PC-3 (cell line): ENCODE data around the gene RAB32. TPM values are rescaled to one million over a fixed set of nuclear protein-coding genes. Genes with fewer than 3 reads are reported as not detected.
A peak's percentile ranks its signal among the peaks of the same experiment; 100 is the strongest.

Source experiments
- ATAC-seq: fragments of 200-7000 bp; cut with Tn5 transposase; 2 replicates; pipeline ENCODE4 v1.9.1; 2020; ENCODE audit warnings: mild to moderate bottlenecking, moderate library complexity
- BruUV-seq: library from RNA; stranded (reverse); fragments of 400-500 nt; replicated peaks from 2 replicates; lab custom pipeline; 2021; lab: Mats Ljungman, UMichigan
- CTCF ChIA-PET: fragments of 300-600 bp; sonication (Branson Sonifier 250); formaldehyde crosslinking; loops from one replicate; lab custom pipeline; 2022; ENCODE audit warnings: antibody characterized with exemption; lab: Charles Lee
- POLR2A ChIA-PET: fragments of 300-600 bp; sonication (Branson Sonifier 250); formaldehyde crosslinking; loops from one replicate; lab custom pipeline; 2022; ENCODE audit warnings: antibody characterized with exemption; ENCODE audit not compliant: unreplicated experiment; lab: Charles Lee
- DNase-seq: peaks from one replicate; pipeline ENCODE4 v3.0.0-alpha.2; 2015
- H2AFZ ChIP-seq: fragments of 300-600 bp; sonication (generic); 2 replicates; pipeline ENCODE4 v1.6.0; 2016; ENCODE audit warnings: antibody characterized with exemption, low read length
- H3F3A ChIP-seq: fragments of 300-600 bp; sonication (generic); one replicate; pipeline ENCODE4 v1.6.0; 2017; ENCODE audit warnings: antibody characterized with exemption, low read length, control low read depth, mild to moderate bottlenecking; ENCODE audit not compliant: unreplicated experiment
- H3K27ac ChIP-seq: fragments of 300-600 bp; sonication (generic); 2 replicates; pipeline ENCODE4 v1.5.1; 2016; ENCODE audit warnings: mild to moderate bottlenecking, low read length
- H3K27me3 ChIP-seq: fragments of 300-600 bp; sonication (generic); 2 replicates; pipeline ENCODE4 v1.6.1; 2016; ENCODE audit warnings: low read length, mixed read lengths
- H3K36me3 ChIP-seq: fragments of 300-600 bp; sonication (generic); 2 replicates; pipeline ENCODE4 v1.6.1; 2016; ENCODE audit warnings: low read depth, mixed run types, low read length, mixed read lengths
- H3K4me1 ChIP-seq: fragments of 300-600 bp; sonication (generic); 2 replicates; pipeline ENCODE4 v1.5.1; 2016; ENCODE audit warnings: low read length; ENCODE audit not compliant: insufficient read depth
- H3K4me2 ChIP-seq: fragments of 300-600 bp; sonication (generic); 2 replicates; pipeline ENCODE4 v1.6.0; 2016; ENCODE audit warnings: low read length
- H3K4me3 ChIP-seq: fragments of 300-600 bp; sonication (generic); 2 replicates; pipeline ENCODE4 v1.5.1; 2016; ENCODE audit warnings: mild to moderate bottlenecking, low read length, mixed read lengths
- H3K79me2 ChIP-seq: fragments of 300-600 bp; sonication (generic); 2 replicates; pipeline ENCODE4 v1.6.1; 2017; ENCODE audit warnings: low read length, mixed read lengths
- H3K9ac ChIP-seq: fragments of 300-600 bp; sonication (generic); 2 replicates; pipeline ENCODE4 v1.6.0; 2016; ENCODE audit warnings: mild to moderate bottlenecking, low read length
- H3K9me2 ChIP-seq: fragments of 300-600 bp; sonication (generic); replicated peaks from 2 replicates; pipeline ENCODE4 v1.6.1; 2016; ENCODE audit warnings: mixed run types, low read length, mixed read lengths
- H3K9me3 ChIP-seq: fragments of 300-600 bp; sonication (generic); 2 replicates; pipeline ENCODE4 v1.6.1; 2016; ENCODE audit warnings: low read length, mixed read lengths
- H4K20me1 ChIP-seq: fragments of 300-600 bp; sonication (generic); 2 replicates; pipeline ENCODE4 v1.6.1; 2016; ENCODE audit warnings: low read length, mixed read lengths
- CTCF ChIP-seq: fragments of 300-600 bp; sonication (generic); conservative IDR thresholded peaks from 2 replicates; pipeline ENCODE4 v1.5.1; 2017; ENCODE audit warnings: antibody characterized with exemption, low read depth, mild to moderate bottlenecking, low read length
- EZH2 ChIP-seq: fragments of 300-600 bp; sonication (generic); IDR thresholded peaks from one replicate; pipeline ENCODE4 v1.6.1; 2017; ENCODE audit warnings: antibody characterized with exemption, mild to moderate bottlenecking, low read length; ENCODE audit not compliant: unreplicated experiment
- EZH2phosphoT487 ChIP-seq: fragments of 300-600 bp; sonication (generic); IDR thresholded peaks from 2 replicates; pipeline ENCODE4 v1.6.1; 2018; ENCODE audit warnings: mild to moderate bottlenecking, antibody characterized with exemption, low read length, borderline replicate concordance
- intact Hi-C: fragments of 100-400 bp; cut with micrococcal nuclease; formaldehyde crosslinking; loops from 2 replicates; pipeline ENCODE4 v1.9.0; 2023
- total RNA-seq: library from RNA; depleted of rRNA; stranded (reverse); fragments of >200 nt; gene quantifications from 2 replicates; pipeline ENCODE4 v1.2.3, GENCODE V29; 2014

The RAB32 gene
- total RNA-seq, 1 experiment from 2014 or later, result 25.1 TPM

GRCh38 chr6:146503096-146503495 is 40.5 kb upstream of the RAB32 start:
- TF ChIP-seq CTCF, result no peak
- no peak for TF ChIP-seq EZH2phosphoT487
- no peak for TF ChIP-seq EZH2
- ChIA-PET CTCF (no interaction called here), POLR2A (no interaction called here)
- Histone ChIP-seq H2AFZ (no peak overlapping the region), H3K36me3 (no peaks in the 10 kb centered on the region), H3K27me3 (peaks cover 29% of the 10 kb centered on the region), H3K4me3 (no peak overlapping the region), H3K27ac (no peak overlapping the region), H3K4me2 (no peak overlapping the region), H3K79me2 (no peaks in the 10 kb centered on the region), H3K9me3 (no peaks in the 10 kb centered on the region), H4K20me1 (no peaks in the 10 kb centered on the region), H3K9me2 (no peaks in the 10 kb centered on the region), H3F3A (no peaks in the 10 kb centered on the region), H3K4me1 (no peaks in the 10 kb centered on the region), H3K9ac (no peak overlapping the region)
- intact Hi-C loops, result no loop called here
- BruUV-seq, result no TSS peak
- no peak for DNase-seq
- no peak for ATAC-seq

GRCh38 chr6:146515212-146515611 is 28.4 kb upstream of the RAB32 start:
- CTCF ChIA-PET, result no interaction called here

GRCh38 chr6:146526192-146526591 is 17.4 kb upstream of the RAB32 start:
- no peaks in the 10 kb centered on the region for H3K9me3 ChIP-seq
- TF ChIP-seq EZH2phosphoT487, result no peak
- peak; percentile 46 for TF ChIP-seq CTCF
- no peaks in the 10 kb centered on the region for H4K20me1 ChIP-seq
- ChIA-PET CTCF (no interaction called here), POLR2A (no interaction called here)
- H2AFZ ChIP-seq, result no peak overlapping the region
- no peaks in the 10 kb centered on the region for H3K27me3 ChIP-seq
- DNase-seq (no peak), ATAC-seq (no peak)
- no peak overlapping the region for H3K4me2 ChIP-seq
- no peak overlapping the region for H3K9ac ChIP-seq
- no peaks in the 10 kb centered on the region for H3F3A ChIP-seq
- H3K27ac ChIP-seq, result no peak overlapping the region
- intact Hi-C loops, result no loop called here
- H3K79me2 ChIP-seq, result no peaks in the 10 kb centered on the region
- H3K36me3 ChIP-seq, result no peaks in the 10 kb centered on the region
- BruUV-seq, result no TSS peak
- H3K9me2 ChIP-seq, result no peaks in the 10 kb centered on the region
- H3K4me1 ChIP-seq, result no peaks in the 10 kb centered on the region
- H3K4me3 ChIP-seq, result no peak overlapping the region

More at GRCh38 chr6:146515212-146515611, 28.4 kb upstream of the RAB32 start:
- no peaks in the 10 kb centered on the region for H4K20me1 ChIP-seq
- no peak overlapping the region for H3K27ac ChIP-seq
- no TSS peak for BruUV-seq
- intact Hi-C loops, result no loop called here
- no peaks in the 10 kb centered on the region for H3K9me3 ChIP-seq
- POLR2A ChIA-PET, result no interaction called here
- no peaks in the 10 kb centered on the region for H3K27me3 ChIP-seq
- no peaks in the 10 kb centered on the region for H3F3A ChIP-seq
- ATAC-seq (no peak), DNase-seq (no peak)
- H3K4me2 ChIP-seq, result no peak overlapping the region
- no peak overlapping the region for H2AFZ ChIP-seq
- TF ChIP-seq EZH2phosphoT487, result no peak
- no peak for TF ChIP-seq CTCF
- TF ChIP-seq EZH2, result no peak
- H3K4me3 ChIP-seq, result no peak overlapping the region
- H3K4me1 ChIP-seq, result no peaks in the 10 kb centered on the region
- H3K9ac ChIP-seq, result no peak overlapping the region
- H3K9me2 ChIP-seq, result no peaks in the 10 kb centered on the region
- H3K79me2 ChIP-seq, result no peaks in the 10 kb centered on the region
- H3K36me3 ChIP-seq, result no peaks in the 10 kb centered on the region
